Measurements from ENCODE around the gene ZSCAN18. TPM values are rescaled to one million over a fixed set of nuclear protein-coding genes. Genes with fewer than 3 reads are reported as not detected.
A peak's percentile ranks its signal among the peaks of the same experiment; 100 is the strongest.

ZSCAN18 gene
- total RNA-seq, 3 donors from 2014 or later (not counting 1 experiment from before 2014, with no cell fraction given), result 29.9 to 42.7 (median 35.9) TPM

- Histone ChIP-seq H3K27me3 (ENCODE audit: control insufficient read depth, insufficient read depth, low read length) (no peaks in the 10 kb centered on the region), H3K4me3 (ENCODE audit: low read length) (no peak overlapping the region), H3K27ac (ENCODE audit: low read length) (no peak overlapping the region), H3K9me3 (ENCODE audit: control insufficient read depth, insufficient read depth, low read length) (peaks cover 17% of the 10 kb centered on the region), H3K4me1 (ENCODE audit: control insufficient read depth, insufficient read depth, low read length) (peaks cover 6% of the 10 kb centered on the region), H3K36me3 (ENCODE audit: control insufficient read depth, insufficient read depth, low read length) (no peaks in the 10 kb centered on the region)
- ATAC-seq (no peak), DNase-seq (no peak)
- H3K4me1 Mint-ChIP-seq, result peaks cover 0 to 9% of the 10 kb centered on the region in 2 donors
- no peak for TF ChIP-seq CTCF (IDR thresholded peaks at IDR 0.05)
- H3K27ac Mint-ChIP-seq, result peak overlapping the region in 1 of 2 donors; percentile 73
- no peak overlapping the region for H3K4me3 Mint-ChIP-seq
- intact Hi-C loops (cut with micrococcal nuclease), result no loop called here
- H3K9me3 Mint-ChIP-seq, result peaks cover 6 to 11% of the 10 kb centered on the region in 2 donors
- H3K36me3 Mint-ChIP-seq, result peaks cover 24% of the 10 kb centered on the region
- H3K27me3 Mint-ChIP-seq (ENCODE audit: low read depth in 2 of 2), result peaks cover 26 to 27% of the 10 kb centered on the region in 2 donors
- 14% methylated on average over 18 of the region's 20 CpGs for WGBS (ENCODE audit: insufficient coverage)
These were observed 63.6 kb downstream of the ZSCAN18 start for GRCh38 chr19:58034477-58034793.

Other genes with a start within 250 kb of the ZSCAN18 start
- gene ZNF587, start 248.4 kb downstream of the ZSCAN18 start, total RNA-seq, result 10 to 100 TPM; 54.9 to 58.9 (median 55.1) TPM
- gene ZNF814, start 209.2 kb downstream of the ZSCAN18 start, total RNA-seq, result 10 to 100 TPM; 25.2 to 51.2 (median 38.3) TPM
- gene ZNF417, start 181.6 kb downstream of the ZSCAN18 start, total RNA-seq, result 10 to 100 TPM; 32.1 to 46.7 (median 36.4) TPM
- gene ZNF418, start 162.8 kb downstream of the ZSCAN18 start, total RNA-seq, result 10 to 100 TPM in 1 of 3 donors, 1 to 10 TPM in 2; 4.3 to 13.3 (median 6.2) TPM
- 10 to 100 TPM; 17.7 to 31.2 (median 27.2) TPM for gene ZNF256, start 150.5 kb downstream of the ZSCAN18 start, total RNA-seq
- under 1 TPM; 0.55 to 0.99 (median 0.70) TPM for gene C19orf18, start 123.7 kb downstream of the ZSCAN18 start, total RNA-seq
- 10 to 100 TPM in 2 of 3 donors, 1 to 10 TPM in 1; 8.9 to 13.5 (median 12.5) TPM for gene ZNF606, start 95.4 kb downstream of the ZSCAN18 start, total RNA-seq
- not detected for gene ZSCAN1, start 64.2 kb downstream of the ZSCAN18 start, total RNA-seq
- 1 to 10 TPM; 1.6 to 4.3 (median 4.3) TPM for gene ZNF135, start 38.9 kb downstream of the ZSCAN18 start, total RNA-seq
- 10 to 100 TPM; 13.0 to 14.9 (median 14.4) TPM for gene ZNF329, start 52.6 kb upstream of the ZSCAN18 start, total RNA-seq
- 10 to 100 TPM; 25.5 to 33.0 (median 30.1) TPM for gene ZNF274, start 84.8 kb upstream of the ZSCAN18 start, total RNA-seq
- 10 to 100 TPM; 21.9 to 31.5 (median 21.9) TPM for gene ZNF544, start 130.7 kb upstream of the ZSCAN18 start, total RNA-seq
- gene ZNF8, start 180.7 kb upstream of the ZSCAN18 start, total RNA-seq, result 1 to 10 TPM; 6.4 to 8.7 (median 7.7) TPM
- 100 to 1,000 TPM in 2 of 3 donors, 10 to 100 TPM in 1; 96.1 to 142 (median 119) TPM for gene ERVK3-1, start 207.1 kb upstream of the ZSCAN18 start, total RNA-seq
- 1 to 10 TPM; 2.9 to 4.8 (median 3.2) TPM for gene ZSCAN22, start 228.8 kb upstream of the ZSCAN18 start, total RNA-seq